MV-4-11 (cell line): ENCODE measurements around the gene PROM1.

Source experiments
- DNase-seq: peaks from one replicate; lab custom pipeline; 2025; lab: John Stamatoyannopoulos, UW

PROM1 gene

DNA sequence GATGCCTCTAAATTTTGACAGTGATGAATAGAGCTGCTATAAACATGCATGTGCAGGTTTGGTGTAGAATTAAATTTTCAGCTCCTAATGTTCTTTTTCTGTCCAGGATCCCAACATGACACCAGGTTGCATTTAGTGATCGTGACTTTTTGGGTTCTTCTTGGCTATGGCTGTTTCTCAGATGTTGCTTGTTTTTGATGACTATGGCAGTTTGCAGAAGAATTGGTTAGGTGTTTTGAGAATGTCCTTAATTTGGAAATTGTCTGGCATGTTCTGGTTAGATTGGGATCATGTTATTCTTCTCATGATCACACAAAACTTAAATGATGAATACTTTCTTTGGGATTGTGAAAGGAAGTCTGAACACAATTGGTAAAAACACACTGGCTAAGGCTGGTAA lies 141.5 kb downstream of the PROM1 start:
- DNase-seq, result no peak

DNA sequence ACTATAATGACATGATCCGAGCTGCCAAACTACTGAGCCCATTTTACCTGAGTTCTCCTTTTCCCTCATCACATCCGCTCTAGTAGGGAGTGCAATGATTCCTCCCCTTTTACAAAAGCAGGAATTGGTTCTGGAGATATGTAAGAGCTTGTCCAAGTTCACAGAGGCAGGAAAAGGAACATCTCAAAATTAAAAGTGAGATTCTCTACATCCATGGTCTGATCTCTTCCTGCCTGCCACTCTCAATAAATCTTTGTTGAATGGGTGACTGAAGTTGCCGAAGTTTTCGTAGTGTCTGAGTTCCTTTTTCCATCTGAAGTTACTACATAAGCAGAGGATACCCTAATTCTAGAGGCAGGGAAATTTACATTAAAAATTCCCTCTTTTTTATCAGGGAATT lies 145.2 kb downstream of the PROM1 start, which contains the start of gene FGFBP1:
Gene FGFBP1 (minus strand): TSS at position 101 of the 400 bp plus-strand sequence. CDS start 2,108 bp downstream, outside the sequence.
- DNase-seq, result no peak

DNA sequence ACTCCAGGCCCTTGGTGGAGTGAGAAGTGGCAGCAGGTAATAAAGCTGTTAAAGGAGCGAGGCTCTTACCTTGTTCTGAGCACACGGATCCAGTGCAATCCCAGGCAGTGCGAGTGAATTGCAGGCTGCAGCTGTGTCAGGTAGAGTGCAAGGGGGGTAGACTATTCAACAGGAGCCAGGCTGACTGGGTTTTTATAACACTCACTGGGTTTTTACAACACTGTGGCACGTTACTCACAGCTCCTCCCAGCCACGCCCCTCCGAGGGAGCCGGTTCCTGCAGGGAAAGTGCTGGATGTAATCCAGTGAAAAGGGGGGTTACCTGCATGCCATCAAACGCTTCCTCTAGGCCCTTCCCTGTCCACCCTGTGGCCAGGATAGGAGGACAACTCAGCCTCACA lies 145.6 kb downstream of the PROM1 start:
- no peak for DNase-seq

DNA sequence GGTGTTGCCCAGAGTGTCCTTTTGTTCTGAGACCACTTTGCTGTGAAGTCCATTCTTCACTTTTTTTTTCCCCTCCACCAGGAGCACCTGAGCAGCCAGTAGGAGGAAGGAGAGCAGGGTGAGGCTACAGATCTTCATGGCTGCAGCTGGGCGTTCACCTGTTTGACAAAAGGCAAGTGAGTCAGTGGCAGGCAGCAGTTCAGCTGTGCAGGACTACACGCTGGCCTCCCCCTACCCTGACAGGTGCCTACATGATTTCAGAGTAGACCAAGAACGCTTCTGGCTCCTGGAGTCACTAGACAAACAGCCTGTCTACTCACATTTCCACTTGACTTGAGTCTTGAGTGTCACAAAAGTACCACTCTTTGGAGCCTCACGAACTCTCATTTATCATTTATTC lies 147.3 kb downstream of the PROM1 start:
- DNase-seq, result no peak

GRCh38 chr4:15935504-15936402 lies 148.1 kb downstream of the PROM1 start:
- no peak for DNase-seq

GRCh38 chr4:15934259-15934658 lies 149.6 kb downstream of the PROM1 start:
- DNase-seq, result no peak

GRCh38 chr4:15931451-15932210 lies 152.2 kb downstream of the PROM1 start:
- no peak for DNase-seq

DNA sequence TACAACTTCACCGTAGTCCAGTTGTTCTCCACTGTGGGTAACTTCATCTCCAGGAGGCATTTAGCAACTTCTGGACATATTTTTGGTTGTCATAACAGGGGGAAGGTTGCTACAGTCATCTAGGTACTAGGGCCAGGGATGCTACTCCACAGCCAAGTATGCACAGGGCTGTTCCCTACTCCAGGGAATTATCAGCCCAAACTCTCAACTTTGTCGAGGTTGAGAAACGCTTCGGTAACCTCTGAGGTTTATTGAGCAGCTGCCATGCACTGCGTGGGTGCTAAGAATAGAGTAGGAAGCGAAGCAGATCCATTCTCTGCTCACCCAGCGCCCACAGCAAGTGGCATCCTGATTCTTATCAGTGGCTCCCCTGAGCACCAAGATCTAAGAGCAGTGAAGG lies 153.5 kb downstream of the PROM1 start:
- no peak for DNase-seq

- no peak for DNase-seq
Observed at GRCh38 chr4:15929540-15929939, 154.3 kb downstream of the PROM1 start.

DNA sequence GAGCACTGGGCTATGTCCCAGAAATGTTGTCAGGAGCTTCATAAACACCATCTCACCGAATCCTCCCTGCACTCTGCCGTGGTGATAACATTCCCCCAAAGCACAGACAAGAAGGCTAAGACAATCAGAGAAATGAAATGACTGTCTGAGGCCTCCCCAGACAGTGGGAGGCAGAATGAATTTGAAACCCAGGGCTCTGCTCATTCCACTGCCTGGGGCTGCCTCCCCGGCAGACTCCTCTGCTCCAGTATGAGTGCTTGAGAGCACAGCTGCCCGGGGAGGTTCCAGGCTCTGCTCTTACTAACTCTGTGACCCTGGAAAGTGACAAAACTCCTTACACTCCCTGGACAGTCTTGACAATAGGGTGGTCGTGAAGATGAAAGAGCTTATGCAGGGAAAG lies 154.9 kb downstream of the PROM1 start:
- DNase-seq, result no peak

GRCh38 chr4:15926486-15926885 lies 157.3 kb downstream of the PROM1 start:
- no peak for DNase-seq

GRCh38 chr4:15925830-15926229 lies 158.0 kb downstream of the PROM1 start:
- no peak for DNase-seq

GRCh38 chr4:15921592-15921932 lies 162.3 kb downstream of the PROM1 start:
- DNase-seq, result no peak

GRCh38 chr4:15920723-15921591 lies 162.9 kb downstream of the PROM1 start:
- no peak for DNase-seq

DNA sequence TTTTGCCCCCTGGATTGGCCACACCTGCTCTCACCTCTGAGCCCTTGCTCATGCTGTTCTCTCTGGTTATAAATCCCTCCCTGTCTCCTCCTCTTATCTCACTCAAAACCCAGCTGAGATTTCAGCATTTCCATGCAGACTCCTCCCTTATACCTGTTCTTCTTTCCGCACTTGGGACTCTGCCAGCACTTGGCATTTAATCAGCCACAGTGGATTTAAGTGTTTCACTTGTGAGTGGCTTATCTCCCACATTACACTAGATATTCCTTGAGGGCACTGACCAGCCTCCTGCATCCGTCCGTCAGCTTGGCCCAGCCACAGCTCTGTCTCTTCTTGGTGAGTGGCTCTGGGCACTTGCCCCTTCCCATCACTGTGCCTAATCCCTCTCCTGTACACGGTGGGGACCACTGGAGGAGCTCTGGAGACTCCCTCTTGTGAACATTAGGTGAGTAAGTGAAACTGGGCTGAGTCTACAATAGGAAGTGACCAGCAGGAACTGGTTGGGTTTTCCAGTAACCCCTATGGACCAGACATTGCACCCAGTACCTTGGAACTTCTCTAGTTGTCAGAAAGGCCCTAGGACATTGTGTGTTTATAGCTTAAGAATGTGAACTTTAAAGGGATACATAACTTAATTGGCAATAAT lies 165.2 kb downstream of the PROM1 start:
- DNase-seq, result no peak
